HG03066 (cell line): ENCODE results near the gene SLC25A53.
"Not testable (repeated sequence)": the region's sequence is repeated elsewhere in the genome, so short reads cannot be mapped to it uniquely, and the experiment has no call there.

Experiments used
- ATAC-seq: cut with Tn5 transposase; IDR thresholded peaks from one replicate; pipeline ENCODE4 v1.9.1; 2021; ENCODE audit warnings: low read depth; ENCODE audit not compliant: unreplicated experiment

Gene SLC25A53

DNA sequence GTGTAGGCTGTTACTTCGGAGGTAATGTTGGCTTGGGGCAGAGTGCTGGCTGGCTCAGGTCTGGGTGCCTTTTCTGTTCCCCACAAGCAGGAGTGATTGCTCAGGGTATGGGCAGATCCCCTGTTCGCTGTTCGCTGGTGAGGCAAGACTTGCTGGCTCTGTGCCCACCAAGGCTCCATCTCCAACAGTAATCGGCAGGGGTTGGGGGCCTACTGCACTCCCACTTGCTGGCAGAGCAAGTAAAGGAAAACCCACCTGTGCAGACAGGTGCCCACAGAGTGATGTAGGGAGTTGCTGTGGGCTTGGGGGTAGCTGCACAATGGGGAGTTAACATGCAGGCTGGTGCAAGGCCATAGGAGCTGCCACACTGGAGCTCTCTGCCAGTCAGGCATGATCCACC, 72.7 kb downstream of the SLC25A53 start:
- ATAC-seq = no peak

DNA sequence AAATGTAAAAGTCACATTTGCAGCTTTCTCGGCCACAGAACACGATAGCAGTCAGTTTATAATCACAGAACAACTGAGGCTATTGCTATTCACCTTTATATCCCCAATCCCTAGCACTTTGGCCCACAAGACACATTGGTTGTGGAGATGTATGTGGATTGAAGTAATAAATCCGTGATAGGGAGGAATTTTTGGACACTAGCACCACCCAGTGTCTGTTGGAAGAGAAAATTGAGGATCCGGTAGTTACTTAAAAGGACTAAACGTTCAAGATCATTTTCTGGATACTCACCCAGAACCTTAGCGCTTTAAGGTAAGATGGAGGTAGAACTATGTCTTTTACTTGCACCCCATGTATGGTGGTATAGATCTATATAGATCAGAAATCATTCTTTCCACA, 79.0 kb downstream of the SLC25A53 start:
- ATAC-seq = not testable (repeated sequence)

DNA sequence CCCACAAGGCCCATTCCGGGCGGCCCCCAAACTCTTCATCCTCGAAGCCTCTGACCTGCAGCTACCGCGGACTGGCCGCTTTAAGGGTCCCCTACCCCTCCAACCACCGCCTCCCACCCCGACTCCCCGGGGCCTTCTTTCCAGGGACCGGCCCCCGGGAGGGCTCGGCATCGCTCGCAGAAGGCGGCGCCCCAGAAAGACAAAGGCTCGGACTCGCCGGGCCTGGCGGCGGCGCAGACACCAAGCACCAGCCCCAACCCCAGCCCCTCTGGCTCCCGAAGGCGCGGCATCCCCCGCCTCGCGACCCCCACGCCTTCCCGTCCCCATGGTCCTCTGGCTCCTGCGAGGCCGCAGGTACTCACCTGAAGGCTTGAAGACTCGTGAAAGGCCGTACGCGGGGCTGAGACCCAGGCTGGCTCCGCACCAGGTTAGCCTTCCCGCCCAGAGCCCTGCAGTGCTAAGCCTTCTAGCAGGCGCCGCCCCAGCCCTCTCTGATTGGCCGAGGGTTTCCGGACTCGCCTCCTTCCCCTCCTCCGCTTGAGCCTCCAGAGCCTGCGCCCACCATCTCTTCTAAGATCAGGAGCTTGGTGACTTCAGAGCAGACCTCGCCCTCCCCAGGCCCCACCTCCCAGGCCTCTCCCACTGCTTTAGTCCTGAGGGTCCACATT, 80.9 kb downstream of the SLC25A53 start, which contains the start of gene TMSB15C:
Gene TMSB15C (minus strand): TSS at position 459 of the 668 bp plus-strand sequence.
- peak; percentile 93 for ATAC-seq

DNA sequence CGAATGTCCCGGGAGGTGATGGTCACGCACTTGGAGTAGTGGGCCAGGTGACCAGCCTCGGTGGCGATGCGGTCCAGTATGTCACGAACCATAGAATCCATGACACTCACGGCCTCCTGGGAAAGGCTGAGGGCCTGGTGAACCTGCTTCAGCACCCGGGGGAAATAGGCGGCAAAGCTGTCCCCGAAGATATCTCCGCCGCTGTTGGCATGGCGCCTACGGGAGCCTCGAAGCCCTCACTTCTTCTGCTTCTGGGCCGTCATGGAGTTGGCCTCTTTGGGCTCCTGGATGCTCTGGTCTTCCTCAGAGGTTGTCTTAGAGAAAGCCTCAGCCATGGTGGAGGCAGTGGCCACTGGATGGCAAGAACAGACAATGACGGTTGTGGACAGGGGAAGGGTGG, 94.2 kb downstream of the SLC25A53 start:
- ATAC-seq = not testable (repeated sequence)

DNA sequence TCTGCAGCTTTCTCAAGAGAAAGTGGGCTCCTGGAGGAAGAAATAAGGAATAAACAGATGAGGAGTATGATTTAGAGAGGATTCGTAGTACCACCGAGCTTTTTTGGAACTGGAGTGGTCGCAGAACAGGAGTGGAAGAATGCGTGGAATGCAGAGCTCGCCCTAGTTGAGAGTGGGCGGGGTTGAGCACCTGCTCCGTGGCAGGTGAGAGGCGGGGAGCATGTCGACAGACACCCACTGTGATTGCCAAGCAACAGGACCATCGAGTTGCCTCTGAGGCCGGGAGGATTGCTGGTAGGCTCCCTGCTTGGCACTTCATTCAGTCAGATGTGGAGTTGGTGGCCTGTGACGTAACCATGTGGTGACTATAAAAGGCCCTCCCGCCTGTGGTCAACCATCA, 101.9 kb downstream of the SLC25A53 start:
- ATAC-seq = not testable (repeated sequence)
